AG10803 (cell line): ENCODE results near the gene IMMP2L.

Experiments used
- DNase-seq: peaks from one replicate; pipeline ENCODE4 v3.0.0; 2010; ENCODE audit warnings: low read depth
- H3K4me3 ChIP-seq: 2 replicates; pipeline ENCODE4 v1.5.1; 2011; ENCODE audit warnings: mild to moderate bottlenecking, low read length, control low read depth
- CTCF ChIP-seq: conservative IDR thresholded peaks from 2 replicates; pipeline ENCODE4 v1.5.1; 2011; ENCODE audit warnings: mild to moderate bottlenecking, low read length, control low read depth, inconsistent platforms

The IMMP2L gene

DNA sequence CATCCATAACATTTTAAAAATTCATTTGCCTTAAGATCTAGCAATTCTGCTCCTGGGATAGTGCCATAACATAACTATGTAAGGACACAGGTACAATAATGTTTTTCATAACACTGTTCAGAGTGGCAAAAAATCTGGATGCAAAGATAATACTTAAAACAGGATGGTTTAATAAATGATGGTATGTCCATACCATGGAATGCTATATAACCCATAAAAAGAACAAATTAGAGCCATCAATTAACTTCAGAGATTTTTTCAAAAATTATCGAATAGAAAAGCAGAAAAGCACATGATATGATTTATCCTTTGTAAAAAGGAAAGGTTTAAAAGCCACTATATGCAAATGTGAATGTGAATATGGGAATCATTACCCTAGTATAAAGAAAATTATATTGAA, 664.8 kb downstream of the IMMP2L start:
- TF ChIP-seq CTCF, result no peak
- DNase-seq, result no peak
- no peak overlapping the region for H3K4me3 ChIP-seq

DNA sequence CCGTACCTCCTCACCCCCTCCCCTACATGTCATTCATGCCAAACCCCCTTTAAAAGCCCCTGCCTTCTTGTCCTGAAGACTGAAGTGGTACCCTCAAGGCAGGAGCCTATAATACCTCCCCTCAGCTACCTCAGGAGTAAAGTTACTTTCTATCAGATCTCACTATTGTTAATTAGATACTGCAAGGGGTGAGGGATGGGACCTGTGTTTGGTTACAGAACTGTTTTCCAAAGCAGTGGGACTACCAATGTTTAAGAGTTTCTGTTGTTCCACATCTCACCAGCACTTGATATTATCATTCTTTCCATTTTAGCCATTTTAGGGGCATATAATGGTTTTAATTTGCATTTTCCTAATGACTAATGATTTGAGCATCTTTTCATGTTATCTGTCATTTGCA, 668.2 kb downstream of the IMMP2L start:
- TF ChIP-seq CTCF, result no peak
- no peak overlapping the region for H3K4me3 ChIP-seq
- DNase-seq, result no peak

DNA sequence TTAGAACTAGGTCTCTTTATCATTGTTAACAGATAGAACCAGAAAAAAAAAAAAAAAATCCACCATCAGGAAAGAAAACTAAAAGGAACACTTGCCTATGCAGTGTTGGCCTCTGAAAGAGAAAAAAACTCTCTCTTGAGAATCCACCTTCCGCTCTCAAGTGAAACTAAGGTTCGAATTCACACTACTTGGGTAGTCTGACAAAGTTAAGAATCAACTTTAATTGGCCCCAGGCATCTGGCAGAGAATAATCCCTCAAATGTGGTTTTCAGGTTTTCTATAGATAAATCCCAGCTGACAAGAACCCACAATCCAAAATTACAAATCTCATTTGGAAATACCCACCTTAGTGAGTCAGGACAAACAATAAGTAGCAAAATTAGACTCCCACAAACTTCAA, 671.1 kb downstream of the IMMP2L start:
- no peak overlapping the region for H3K4me3 ChIP-seq
- DNase-seq, result no peak
- no peak for TF ChIP-seq CTCF

DNA sequence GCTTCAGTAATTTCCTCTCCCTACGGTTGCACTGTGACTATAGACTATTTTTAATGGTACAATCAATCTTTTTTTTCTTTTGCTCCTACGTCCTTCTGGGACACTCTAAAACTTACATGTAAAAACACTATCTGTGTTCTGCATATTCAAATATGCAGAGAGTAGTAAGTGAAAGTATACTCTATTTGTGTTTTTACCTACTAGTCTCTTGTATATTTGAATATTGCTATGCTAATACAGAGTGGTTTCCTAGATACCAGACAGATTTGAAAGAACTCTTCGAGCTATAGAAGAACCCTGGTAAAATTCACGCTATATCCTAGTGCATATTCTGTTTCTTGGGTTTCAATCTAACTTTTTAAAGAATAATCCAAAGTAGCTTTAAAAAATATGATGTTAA, 672.2 kb downstream of the IMMP2L start:
- H3K4me3 ChIP-seq, result no peak overlapping the region
- no peak for DNase-seq
- no peak for TF ChIP-seq CTCF

- no peak for DNase-seq
- no peak for TF ChIP-seq CTCF
- no peak overlapping the region for H3K4me3 ChIP-seq
These were observed 673.0 kb downstream of the IMMP2L start for GRCh38 chr7:110889335-110889734.

DNA sequence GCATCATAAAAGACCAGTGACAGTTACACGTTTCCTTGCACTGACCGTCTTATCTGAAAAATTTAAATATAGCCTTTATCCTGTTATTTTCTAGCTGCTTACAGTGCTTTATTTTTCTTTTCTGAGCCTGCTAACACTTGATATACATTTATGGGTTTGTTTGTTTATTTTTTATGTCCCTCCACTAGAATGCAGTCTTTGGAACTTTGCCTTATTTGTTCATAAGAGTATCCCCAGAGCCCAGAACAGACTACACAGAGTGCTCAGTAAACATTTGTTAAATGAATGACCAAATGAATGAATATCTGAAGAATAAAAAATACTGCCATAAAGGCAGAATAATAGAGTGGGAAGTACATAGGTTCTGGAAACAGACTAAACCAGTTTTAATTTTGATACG, 673.7 kb downstream of the IMMP2L start:
- no peak for DNase-seq
- TF ChIP-seq CTCF, result no peak
- no peak overlapping the region for H3K4me3 ChIP-seq

GRCh38 chr7:110885474-110885873, 676.8 kb downstream of the IMMP2L start:
- no peak overlapping the region for H3K4me3 ChIP-seq
- DNase-seq, result no peak
- no peak for TF ChIP-seq CTCF
